Endothelial cell of hepatic sinusoid (primary cell): Measurements from ENCODE around the gene PACRG.

Experiments
- in situ Hi-C: cut with HindIII; loops from 2 replicates; pipeline ENCODE4 v1.10.0; 2017; ENCODE audit warnings: low sequenced_read_pairs

Gene PACRG

GRCh38 chr6:163066200-163066599 is 338.4 kb downstream of the PACRG start:
- in situ Hi-C loops: no loop called here

- in situ Hi-C loops: no loop called here
Measured at GRCh38 chr6:163077134-163077533, 349.4 kb downstream of the PACRG start.

GRCh38 chr6:163078712-163079111 is 350.9 kb downstream of the PACRG start:
- in situ Hi-C loops: no loop called here

GRCh38 chr6:163080228-163080627 is 352.5 kb downstream of the PACRG start:
- in situ Hi-C loops: no loop called here

GRCh38 chr6:163083141-163083540 is 355.4 kb downstream of the PACRG start:
- in situ Hi-C loops: no loop called here

GRCh38 chr6:163085426-163085825 is 357.7 kb downstream of the PACRG start:
- in situ Hi-C loops: no loop called here

GRCh38 chr6:163085861-163086623 is 358.3 kb downstream of the PACRG start:
- in situ Hi-C loops: no loop called here

- in situ Hi-C loops: no loop called here
Measured at GRCh38 chr6:163086624-163086920, 358.8 kb downstream of the PACRG start.

- in situ Hi-C loops: no loop called here
Measured at GRCh38 chr6:163087981-163088380, 360.2 kb downstream of the PACRG start.

GRCh38 chr6:163092876-163093275 is 365.1 kb downstream of the PACRG start:
- in situ Hi-C loops: no loop called here

GRCh38 chr6:163094881-163095280 is 367.1 kb downstream of the PACRG start:
- in situ Hi-C loops: no loop called here

- in situ Hi-C loops: no loop called here
Measured at GRCh38 chr6:163095401-163095800, 367.6 kb downstream of the PACRG start.

- in situ Hi-C loops: no loop called here
Measured at GRCh38 chr6:163098827-163099479, 371.2 kb downstream of the PACRG start.

- in situ Hi-C loops: no loop called here
Measured at GRCh38 chr6:163099621-163100171, 371.9 kb downstream of the PACRG start.

- in situ Hi-C loops: no loop called here
Measured at GRCh38 chr6:163100259-163100658, 372.5 kb downstream of the PACRG start.

GRCh38 chr6:163113358-163113962 is 385.7 kb downstream of the PACRG start:
- in situ Hi-C loops: no loop called here

- in situ Hi-C loops: no loop called here
Measured at GRCh38 chr6:163118941-163119340, 391.2 kb downstream of the PACRG start.

GRCh38 chr6:163120223-163120622 is 392.4 kb downstream of the PACRG start:
- in situ Hi-C loops: no loop called here

- in situ Hi-C loops: no loop called here
Measured at GRCh38 chr6:163121270-163121669, 393.5 kb downstream of the PACRG start.

GRCh38 chr6:163122365-163122764 is 394.6 kb downstream of the PACRG start:
- in situ Hi-C loops: no loop called here

GRCh38 chr6:163123098-163123497 is 395.3 kb downstream of the PACRG start:
- in situ Hi-C loops: no loop called here

- in situ Hi-C loops: no loop called here
Measured at GRCh38 chr6:163126741-163127140, 399.0 kb downstream of the PACRG start.
